GM12873 (cell line): ENCODE measurements around the gene RAPGEF6.

Experiments used
- TF ChIP-seq, protein P1 (sequence below): IDR thresholded peaks from 2 replicates; pipeline ENCODE4 v1.5.1; 2012; ENCODE audit warnings: low read depth, mild to moderate bottlenecking, moderate library complexity, low read length, control low read depth; ENCODE audit not compliant: insufficient read depth; ENCODE audit errors: missing control alignments

Gene RAPGEF6

DNA sequence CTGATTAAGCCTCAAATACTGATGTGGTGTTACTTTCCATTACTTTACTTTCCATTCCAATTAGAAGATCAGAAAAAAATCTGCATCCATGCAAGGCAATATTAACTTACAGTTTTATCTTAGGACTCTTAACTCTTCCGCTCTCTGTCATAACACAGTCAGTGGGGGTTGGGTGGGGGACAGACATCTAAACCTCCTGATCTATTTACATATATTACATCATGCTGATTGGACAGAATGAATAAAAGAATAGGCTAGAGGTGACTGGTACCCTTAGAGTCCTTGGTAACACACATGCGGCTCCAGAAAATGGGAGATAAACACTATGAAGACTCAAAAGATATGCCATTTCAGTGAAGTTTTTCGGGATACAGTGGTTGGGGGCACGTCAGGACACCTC lies 27.6 kb downstream of the RAPGEF6 start:
- TF ChIP-seq, protein P1, sequence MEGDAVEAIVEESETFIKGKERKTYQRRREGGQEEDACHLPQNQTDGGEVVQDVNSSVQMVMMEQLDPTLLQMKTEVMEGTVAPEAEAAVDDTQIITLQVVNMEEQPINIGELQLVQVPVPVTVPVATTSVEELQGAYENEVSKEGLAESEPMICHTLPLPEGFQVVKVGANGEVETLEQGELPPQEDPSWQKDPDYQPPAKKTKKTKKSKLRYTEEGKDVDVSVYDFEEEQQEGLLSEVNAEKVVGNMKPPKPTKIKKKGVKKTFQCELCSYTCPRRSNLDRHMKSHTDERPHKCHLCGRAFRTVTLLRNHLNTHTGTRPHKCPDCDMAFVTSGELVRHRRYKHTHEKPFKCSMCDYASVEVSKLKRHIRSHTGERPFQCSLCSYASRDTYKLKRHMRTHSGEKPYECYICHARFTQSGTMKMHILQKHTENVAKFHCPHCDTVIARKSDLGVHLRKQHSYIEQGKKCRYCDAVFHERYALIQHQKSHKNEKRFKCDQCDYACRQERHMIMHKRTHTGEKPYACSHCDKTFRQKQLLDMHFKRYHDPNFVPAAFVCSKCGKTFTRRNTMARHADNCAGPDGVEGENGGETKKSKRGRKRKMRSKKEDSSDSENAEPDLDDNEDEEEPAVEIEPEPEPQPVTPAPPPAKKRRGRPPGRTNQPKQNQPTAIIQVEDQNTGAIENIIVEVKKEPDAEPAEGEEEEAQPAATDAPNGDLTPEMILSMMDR = no peak

DNA sequence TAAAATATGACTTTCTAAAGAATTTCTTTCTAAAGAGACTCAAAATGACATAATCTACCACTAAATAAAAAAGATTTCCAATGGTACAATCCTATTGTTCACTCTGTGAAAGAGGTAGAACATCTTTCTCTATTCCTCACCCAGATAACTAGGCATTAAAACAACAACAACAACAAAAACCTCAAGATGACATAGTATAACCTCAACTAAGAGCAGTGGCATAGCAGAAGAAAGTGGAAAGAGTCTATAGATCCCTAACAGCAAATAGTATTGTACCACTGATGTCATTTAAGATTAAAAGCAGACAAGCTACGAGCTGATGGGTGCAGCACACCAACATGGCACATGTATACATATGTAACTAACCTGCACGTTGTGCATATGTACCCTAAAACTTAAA lies 29.9 kb downstream of the RAPGEF6 start:
- TF ChIP-seq, protein P1 = no peak

DNA sequence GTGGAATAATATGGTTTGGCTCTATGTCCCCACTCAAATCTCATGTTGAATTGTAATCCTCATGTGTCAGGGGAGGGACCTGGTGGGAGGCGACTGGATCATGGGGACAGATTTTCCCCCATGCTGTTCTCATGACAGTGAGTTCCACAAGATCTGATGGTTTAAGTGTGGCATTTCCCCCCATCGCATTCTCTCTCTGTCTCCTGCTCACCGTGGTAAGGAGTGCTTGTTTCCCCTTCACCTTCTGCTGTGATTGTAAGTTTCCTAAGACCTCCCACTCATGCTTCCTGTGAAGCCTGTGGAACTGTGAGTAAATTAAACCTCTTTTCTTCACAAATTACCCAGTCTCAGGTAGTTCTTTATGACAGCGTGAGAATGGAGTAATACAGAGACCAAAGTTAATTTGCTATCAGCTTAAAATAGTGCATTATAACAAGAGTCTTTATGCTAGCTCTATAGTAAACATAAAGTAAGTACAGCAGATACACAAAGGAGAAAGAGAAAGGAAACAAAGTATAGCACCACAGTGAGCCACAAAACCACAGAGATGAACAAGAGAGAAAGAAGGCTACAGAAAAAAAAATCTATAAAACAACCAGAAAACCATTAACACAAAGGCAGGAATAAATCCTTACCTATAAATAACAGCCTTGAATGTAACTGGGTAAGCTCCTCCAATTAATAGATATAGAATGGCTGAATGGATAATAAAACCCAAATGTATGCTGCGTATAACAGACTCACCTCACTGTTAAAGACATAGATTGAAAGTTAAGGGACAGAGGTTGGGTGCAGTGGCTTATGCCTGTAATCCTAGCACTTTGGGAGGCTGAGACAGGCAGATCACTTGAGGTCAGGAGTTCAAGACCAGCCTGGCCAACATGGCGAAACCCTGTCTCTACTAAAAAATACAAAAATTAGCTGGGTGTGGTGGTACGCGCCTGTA lies 39.7 kb downstream of the RAPGEF6 start:
- TF ChIP-seq, protein P1 = no peak

DNA sequence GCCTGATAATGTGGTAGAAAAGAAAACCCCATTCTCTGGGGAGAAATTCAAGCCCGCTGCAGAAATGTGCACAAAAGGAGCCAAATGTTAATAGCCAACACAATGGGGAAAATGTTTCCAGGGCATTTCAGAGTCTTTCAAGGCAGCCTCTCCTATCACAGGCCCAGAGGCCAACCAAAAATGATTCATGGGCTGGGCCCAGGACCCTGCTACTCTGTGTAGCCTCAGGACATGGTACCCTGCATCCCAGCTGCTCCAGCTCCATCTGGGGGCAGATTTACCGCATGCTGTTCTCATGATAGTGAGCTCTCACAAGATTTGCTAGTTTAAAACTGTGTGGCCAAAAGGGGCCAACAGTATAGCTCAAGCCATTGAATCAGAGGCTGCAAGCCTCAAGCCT lies 41.1 kb downstream of the RAPGEF6 start:
- TF ChIP-seq, protein P1 = no peak

DNA sequence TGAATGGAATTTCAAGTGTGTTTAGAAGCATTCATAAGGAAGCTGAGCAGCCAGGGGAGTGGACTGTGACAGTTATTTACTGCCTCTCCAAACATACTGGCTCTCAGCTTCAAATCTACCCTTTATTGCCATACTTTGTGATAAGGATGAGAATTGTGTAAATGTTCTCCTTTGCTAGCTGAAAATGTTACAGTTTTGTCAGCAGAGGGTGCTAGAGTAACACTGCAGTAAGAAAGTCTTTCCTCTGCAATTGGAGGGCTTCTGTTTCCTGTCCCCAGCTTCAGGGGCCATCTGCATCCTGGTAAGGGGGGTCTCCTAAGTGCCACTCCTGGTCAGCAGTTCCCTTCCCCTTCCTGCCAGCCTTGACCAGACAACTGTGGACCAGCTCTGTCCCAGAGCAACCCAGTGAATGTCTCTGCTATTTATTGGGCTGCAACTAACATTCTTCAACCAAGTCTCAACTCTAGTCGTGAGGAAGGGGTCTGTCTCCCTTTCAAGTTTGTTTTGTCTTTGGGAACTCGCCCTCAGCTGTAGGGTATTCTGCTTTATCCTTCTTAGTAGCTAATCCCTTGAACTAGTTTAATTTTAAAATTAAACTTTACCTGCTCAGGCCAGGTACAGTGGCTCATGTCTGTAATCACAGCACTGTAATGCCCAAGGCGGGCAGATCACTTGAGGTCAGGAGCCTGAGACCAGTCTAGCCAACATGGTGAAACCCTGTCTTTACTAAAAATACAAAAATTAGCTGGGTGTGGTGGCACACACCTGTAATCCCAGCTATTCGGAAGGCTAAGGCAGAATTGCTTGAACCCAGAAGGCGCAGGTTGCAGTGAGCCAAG lies 45.3 kb downstream of the RAPGEF6 start:
- TF ChIP-seq, protein P1 = peak; percentile 89

DNA sequence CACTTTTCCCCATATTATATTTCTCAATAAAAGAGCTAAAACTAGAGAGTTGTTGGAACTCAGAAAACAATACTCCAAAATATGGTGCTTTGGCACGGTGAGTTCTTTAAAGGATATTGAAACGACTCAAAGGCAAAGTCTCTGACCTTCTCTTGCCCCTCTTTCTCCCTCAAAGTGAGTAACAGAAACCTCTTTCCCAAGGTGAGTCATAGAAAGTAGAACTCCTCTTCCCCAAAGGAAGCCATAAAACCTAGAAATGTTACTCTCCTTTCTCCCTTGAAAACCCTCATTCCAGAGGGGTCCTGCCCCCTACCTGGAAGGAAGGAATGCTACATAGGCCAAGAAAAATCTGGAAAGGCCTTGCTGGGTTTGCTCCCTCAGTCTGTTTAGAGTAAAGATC lies 47.5 kb downstream of the RAPGEF6 start:
- TF ChIP-seq, protein P1 = no peak

DNA sequence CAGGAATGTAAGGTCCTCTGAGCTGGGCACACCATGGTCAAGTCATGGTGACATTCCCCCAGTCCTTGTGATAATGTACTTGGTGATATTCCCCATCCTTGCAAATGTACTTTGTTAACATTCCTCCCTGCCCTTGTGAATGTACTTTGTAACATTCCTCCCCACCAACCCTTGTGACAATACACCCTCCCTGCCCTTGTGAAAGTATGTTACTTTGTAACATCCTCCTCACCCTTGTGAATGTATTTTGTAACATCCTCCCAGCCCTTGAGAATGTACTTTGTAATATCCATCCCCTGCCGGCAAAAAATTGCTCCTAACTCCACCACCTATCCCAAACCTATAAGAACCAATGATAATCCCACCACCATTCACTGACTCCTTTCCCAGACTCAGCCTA lies 53.3 kb downstream of the RAPGEF6 start:
- TF ChIP-seq, protein P1 = no peak
